ENCODE measurements around the gene ERG. TPM values are rescaled to one million over a fixed set of nuclear protein-coding genes. Genes with fewer than 3 reads are reported as not detected.

The ERG gene
- total RNA-seq, 1 experiment from 2014 or later = not detected

DNA sequence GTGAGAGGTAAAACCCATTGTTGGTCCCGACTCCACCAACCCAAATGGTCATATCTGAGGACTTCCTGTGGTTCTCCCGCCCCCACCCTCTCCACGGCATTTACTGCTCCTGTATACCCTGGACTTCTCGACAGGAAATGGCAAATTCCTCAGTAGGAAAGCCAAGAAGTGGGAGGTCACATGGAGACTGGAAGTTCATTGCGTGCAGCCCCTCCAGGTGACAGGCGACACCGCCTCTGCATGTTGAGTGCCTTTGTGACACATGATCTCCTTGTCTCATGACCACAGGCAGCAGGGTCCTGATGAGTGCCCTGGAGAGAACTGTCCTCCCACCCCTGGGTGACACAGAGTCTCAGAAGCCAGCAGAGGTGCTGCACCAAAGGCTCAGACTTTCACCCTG is 24.2 kb downstream of the ERG start:
- ChIA-PET POLR2A (ENCODE audit: unreplicated experiment) (no interaction called here), CTCF (no interaction called here)
- H2AFZ ChIP-seq (ENCODE audit: low read length) = no peak overlapping the region
- H3K27me3 ChIP-seq (ENCODE audit: low read length) = no peaks in the 10 kb centered on the region
- no peak overlapping the region for H3K4me3 ChIP-seq (ENCODE audit: low read length)
- no TSS peak for BruUV-seq (replicated peaks)
- no peaks in the 10 kb centered on the region for H4K20me1 ChIP-seq (ENCODE audit: low read length)
- ATAC-seq = no peak
- H3K4me1 ChIP-seq (ENCODE audit: insufficient read depth, low read length) = peaks cover 6% of the 10 kb centered on the region
- H3F3A ChIP-seq (ENCODE audit: low read length, unreplicated experiment) = no peaks in the 10 kb centered on the region
- no peak for DNase-seq
- intact Hi-C loops (cut with micrococcal nuclease) = no loop called here
- no peaks in the 10 kb centered on the region for H3K79me2 ChIP-seq (ENCODE audit: low read length)
- H3K9ac ChIP-seq (ENCODE audit: low read length) = no peak overlapping the region
- no peak for TF ChIP-seq EZH2 (IDR thresholded peaks at IDR 0.05; ENCODE audit: low read length, unreplicated experiment)
- TF ChIP-seq EZH2phosphoT487 (IDR thresholded peaks at IDR 0.05; ENCODE audit: borderline replicate concordance, low read length) = no peak
- TF ChIP-seq, protein P1, sequence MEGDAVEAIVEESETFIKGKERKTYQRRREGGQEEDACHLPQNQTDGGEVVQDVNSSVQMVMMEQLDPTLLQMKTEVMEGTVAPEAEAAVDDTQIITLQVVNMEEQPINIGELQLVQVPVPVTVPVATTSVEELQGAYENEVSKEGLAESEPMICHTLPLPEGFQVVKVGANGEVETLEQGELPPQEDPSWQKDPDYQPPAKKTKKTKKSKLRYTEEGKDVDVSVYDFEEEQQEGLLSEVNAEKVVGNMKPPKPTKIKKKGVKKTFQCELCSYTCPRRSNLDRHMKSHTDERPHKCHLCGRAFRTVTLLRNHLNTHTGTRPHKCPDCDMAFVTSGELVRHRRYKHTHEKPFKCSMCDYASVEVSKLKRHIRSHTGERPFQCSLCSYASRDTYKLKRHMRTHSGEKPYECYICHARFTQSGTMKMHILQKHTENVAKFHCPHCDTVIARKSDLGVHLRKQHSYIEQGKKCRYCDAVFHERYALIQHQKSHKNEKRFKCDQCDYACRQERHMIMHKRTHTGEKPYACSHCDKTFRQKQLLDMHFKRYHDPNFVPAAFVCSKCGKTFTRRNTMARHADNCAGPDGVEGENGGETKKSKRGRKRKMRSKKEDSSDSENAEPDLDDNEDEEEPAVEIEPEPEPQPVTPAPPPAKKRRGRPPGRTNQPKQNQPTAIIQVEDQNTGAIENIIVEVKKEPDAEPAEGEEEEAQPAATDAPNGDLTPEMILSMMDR (conservative IDR thresholded peaks at IDR 0.05; ENCODE audit: low read depth, low read length) = no peak
- no peaks in the 10 kb centered on the region for H3K9me3 ChIP-seq (ENCODE audit: low read length)
- no peaks in the 10 kb centered on the region for H3K36me3 ChIP-seq (ENCODE audit: low read depth, low read length)
- H3K4me2 ChIP-seq (ENCODE audit: low read length) = no peak overlapping the region
- no peaks in the 10 kb centered on the region for H3K9me2 ChIP-seq (replicated peaks; ENCODE audit: low read length)
- no peak overlapping the region for H3K27ac ChIP-seq (ENCODE audit: low read length)

DNA sequence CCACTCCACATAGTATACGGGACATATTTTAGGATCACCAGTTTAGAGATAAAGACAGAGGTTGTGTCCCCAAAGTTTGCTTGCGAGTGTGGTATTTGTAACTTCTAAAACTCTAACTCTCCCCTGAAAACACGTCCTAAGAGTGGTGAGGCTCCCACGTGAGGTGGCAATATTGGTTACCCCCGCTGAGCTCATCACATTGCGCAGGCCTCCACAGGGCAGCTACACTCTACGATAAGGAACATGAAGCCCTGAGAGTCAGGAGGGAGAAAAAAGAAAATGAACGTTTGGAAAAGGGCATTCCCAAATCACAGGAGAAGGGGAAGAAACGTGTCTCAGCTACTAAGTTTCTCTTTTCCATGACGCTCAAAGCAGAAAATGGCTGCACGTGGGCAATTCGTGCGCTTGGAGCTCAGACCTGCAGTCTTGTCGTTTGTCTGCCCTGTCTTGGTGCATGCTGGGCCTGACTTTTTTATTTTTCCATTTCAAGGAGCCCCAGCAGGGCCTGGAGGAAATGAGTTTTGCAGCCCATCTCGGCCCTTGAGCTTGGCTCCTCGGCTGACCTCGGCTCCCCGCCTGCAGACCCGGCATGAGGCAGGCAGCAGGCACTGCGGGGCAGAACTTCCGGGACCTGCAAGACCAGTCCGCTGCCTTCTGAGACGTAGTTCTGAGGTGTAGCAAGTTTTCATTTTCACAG is 25.7 kb downstream of the ERG start:
- intact Hi-C loops (cut with micrococcal nuclease) = no loop called here

DNA sequence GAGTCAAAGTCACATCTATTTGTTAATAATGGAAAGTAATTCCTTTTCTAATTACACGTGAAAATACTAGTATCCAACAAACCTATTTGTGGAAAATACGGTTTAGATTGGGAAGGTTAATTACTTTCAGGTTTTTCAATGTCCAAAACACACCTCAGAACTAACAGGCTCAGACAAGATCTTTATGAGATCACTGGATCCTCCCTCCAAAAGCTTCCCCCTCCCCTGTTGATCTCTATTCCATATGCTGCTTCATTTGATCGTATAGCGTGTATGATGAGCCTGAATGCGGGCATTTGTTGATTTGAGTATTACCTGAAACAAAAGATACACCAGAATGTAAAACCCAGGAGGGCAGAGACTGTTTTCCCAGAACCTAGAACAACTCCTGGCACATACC is 26.5 kb downstream of the ERG start:
- H3K9ac ChIP-seq (ENCODE audit: low read length) = no peak overlapping the region
- H3K27me3 ChIP-seq (ENCODE audit: low read length) = no peaks in the 10 kb centered on the region
- no peaks in the 10 kb centered on the region for H3K9me2 ChIP-seq (replicated peaks; ENCODE audit: low read length)
- intact Hi-C loops (cut with micrococcal nuclease) = no loop called here
- H3K79me2 ChIP-seq (ENCODE audit: low read length) = no peaks in the 10 kb centered on the region
- POLR2A ChIA-PET (ENCODE audit: unreplicated experiment) = no interaction called here
- no peak for ATAC-seq
- no peaks in the 10 kb centered on the region for H3F3A ChIP-seq (ENCODE audit: low read length, unreplicated experiment)
- no peak overlapping the region for H3K4me3 ChIP-seq (ENCODE audit: low read length)
- no peaks in the 10 kb centered on the region for H3K9me3 ChIP-seq (ENCODE audit: low read length)
- no peak overlapping the region for H2AFZ ChIP-seq (ENCODE audit: low read length)
- CTCF ChIA-PET = no interaction called here
- BruUV-seq (replicated peaks) = no TSS peak
- TF ChIP-seq EZH2 (IDR thresholded peaks at IDR 0.05; ENCODE audit: low read length, unreplicated experiment) = no peak
- TF ChIP-seq, protein P1 (conservative IDR thresholded peaks at IDR 0.05; ENCODE audit: low read depth, low read length) = no peak
- no peak for TF ChIP-seq EZH2phosphoT487 (IDR thresholded peaks at IDR 0.05; ENCODE audit: borderline replicate concordance, low read length)
- peaks cover 9% of the 10 kb centered on the region for H3K4me1 ChIP-seq (ENCODE audit: insufficient read depth, low read length)
- H3K36me3 ChIP-seq (ENCODE audit: low read depth, low read length) = no peaks in the 10 kb centered on the region
- no peaks in the 10 kb centered on the region for H4K20me1 ChIP-seq (ENCODE audit: low read length)
- DNase-seq = no peak
- no peak overlapping the region for H3K4me2 ChIP-seq (ENCODE audit: low read length)
- no peak overlapping the region for H3K27ac ChIP-seq (ENCODE audit: low read length)

More for the DNA sequence above, 25.7 kb downstream of the ERG start:
- DNase-seq = no peak
- no peak overlapping the region for H3K4me3 ChIP-seq (ENCODE audit: low read length)
- H3K4me1 ChIP-seq (ENCODE audit: insufficient read depth, low read length) = peaks cover 9% of the 10 kb centered on the region
- TF ChIP-seq EZH2phosphoT487 (IDR thresholded peaks at IDR 0.05; ENCODE audit: borderline replicate concordance, low read length) = no peak
- no peak for TF ChIP-seq EZH2 (IDR thresholded peaks at IDR 0.05; ENCODE audit: low read length, unreplicated experiment)
- TF ChIP-seq, protein P1 (conservative IDR thresholded peaks at IDR 0.05; ENCODE audit: low read depth, low read length) = no peak
- ATAC-seq = no peak
- H3K9me2 ChIP-seq (replicated peaks; ENCODE audit: low read length) = no peaks in the 10 kb centered on the region
- no peaks in the 10 kb centered on the region for H3K36me3 ChIP-seq (ENCODE audit: low read depth, low read length)
- H3K9ac ChIP-seq (ENCODE audit: low read length) = no peak overlapping the region
- no TSS peak for BruUV-seq (replicated peaks)
- ChIA-PET POLR2A (ENCODE audit: unreplicated experiment) (no interaction called here), CTCF (interaction anchor here (0.6 kb wide), 1 partner anchor 235 kb away, joined by 10 read pairs; no protein-coding TSS in a partner anchor)
- H3K27me3 ChIP-seq (ENCODE audit: low read length) = no peaks in the 10 kb centered on the region
- no peaks in the 10 kb centered on the region for H3K79me2 ChIP-seq (ENCODE audit: low read length)
- no peaks in the 10 kb centered on the region for H4K20me1 ChIP-seq (ENCODE audit: low read length)
- no peak overlapping the region for H2AFZ ChIP-seq (ENCODE audit: low read length)
- H3K9me3 ChIP-seq (ENCODE audit: low read length) = no peaks in the 10 kb centered on the region
- no peak overlapping the region for H3K27ac ChIP-seq (ENCODE audit: low read length)
- no peaks in the 10 kb centered on the region for H3F3A ChIP-seq (ENCODE audit: low read length, unreplicated experiment)
- no peak overlapping the region for H3K4me2 ChIP-seq (ENCODE audit: low read length)
